Measurements from ENCODE around the gene ADAMTS6.

ADAMTS6 gene

DNA sequence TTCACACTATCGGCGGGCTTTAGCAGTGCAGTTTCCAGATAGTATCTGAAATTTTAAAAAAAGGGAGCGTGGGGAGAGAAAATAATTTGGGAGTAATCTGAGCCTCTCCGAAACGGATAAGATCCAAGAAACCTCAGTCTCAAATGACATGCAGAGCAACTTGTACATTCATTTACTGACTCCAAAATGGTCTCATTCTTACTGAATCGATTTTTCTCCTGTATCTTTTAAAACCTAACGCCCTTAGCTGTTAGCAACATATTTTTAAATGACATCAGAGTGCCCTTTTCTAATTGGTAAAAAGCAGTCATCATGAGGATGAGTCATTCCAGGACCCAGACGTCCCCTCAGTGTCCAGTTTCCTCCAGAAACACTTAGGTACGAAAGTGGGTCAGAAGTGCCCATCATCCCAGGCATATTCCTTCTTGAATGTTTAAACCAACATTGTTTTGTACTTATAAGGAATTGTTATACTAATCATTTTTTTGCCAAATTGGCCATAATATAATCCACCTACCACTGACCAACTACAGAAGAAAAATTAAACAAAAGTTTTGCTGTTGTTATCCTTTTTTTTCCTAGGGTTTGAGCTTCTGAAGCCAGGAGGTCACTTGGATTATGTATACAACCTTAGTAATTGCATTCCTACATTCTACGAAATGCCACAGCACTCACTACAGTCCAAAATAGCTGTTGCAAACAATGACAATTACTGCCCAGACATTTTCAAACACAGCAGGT is 354.4 kb downstream of the ADAMTS6 start:
- TF ChIP-seq, protein P1, sequence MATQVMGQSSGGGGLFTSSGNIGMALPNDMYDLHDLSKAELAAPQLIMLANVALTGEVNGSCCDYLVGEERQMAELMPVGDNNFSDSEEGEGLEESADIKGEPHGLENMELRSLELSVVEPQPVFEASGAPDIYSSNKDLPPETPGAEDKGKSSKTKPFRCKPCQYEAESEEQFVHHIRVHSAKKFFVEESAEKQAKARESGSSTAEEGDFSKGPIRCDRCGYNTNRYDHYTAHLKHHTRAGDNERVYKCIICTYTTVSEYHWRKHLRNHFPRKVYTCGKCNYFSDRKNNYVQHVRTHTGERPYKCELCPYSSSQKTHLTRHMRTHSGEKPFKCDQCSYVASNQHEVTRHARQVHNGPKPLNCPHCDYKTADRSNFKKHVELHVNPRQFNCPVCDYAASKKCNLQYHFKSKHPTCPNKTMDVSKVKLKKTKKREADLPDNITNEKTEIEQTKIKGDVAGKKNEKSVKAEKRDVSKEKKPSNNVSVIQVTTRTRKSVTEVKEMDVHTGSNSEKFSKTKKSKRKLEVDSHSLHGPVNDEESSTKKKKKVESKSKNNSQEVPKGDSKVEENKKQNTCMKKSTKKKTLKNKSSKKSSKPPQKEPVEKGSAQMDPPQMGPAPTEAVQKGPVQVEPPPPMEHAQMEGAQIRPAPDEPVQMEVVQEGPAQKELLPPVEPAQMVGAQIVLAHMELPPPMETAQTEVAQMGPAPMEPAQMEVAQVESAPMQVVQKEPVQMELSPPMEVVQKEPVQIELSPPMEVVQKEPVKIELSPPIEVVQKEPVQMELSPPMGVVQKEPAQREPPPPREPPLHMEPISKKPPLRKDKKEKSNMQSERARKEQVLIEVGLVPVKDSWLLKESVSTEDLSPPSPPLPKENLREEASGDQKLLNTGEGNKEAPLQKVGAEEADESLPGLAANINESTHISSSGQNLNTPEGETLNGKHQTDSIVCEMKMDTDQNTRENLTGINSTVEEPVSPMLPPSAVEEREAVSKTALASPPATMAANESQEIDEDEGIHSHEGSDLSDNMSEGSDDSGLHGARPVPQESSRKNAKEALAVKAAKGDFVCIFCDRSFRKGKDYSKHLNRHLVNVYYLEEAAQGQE (IDR thresholded peaks at IDR 0.05; ENCODE audit: low read depth): no peak
- TF ChIP-seq NFIC (IDR thresholded peaks at IDR 0.05): no peak
- no peak for TF ChIP-seq EGR1 (IDR thresholded peaks at IDR 0.05)
- no peak for TF ChIP-seq ZBTB7A (IDR thresholded peaks at IDR 0.05; ENCODE audit: low read depth)
- TF ChIP-seq TAF1 (IDR thresholded peaks at IDR 0.05; ENCODE audit: low read depth): no peak

- TF ChIP-seq EGR1 (IDR thresholded peaks at IDR 0.05) (no peak), NFIC (IDR thresholded peaks at IDR 0.05) (no peak), EP300 (IDR thresholded peaks at IDR 0.05; ENCODE audit: borderline replicate concordance) (no peak)
These were observed 355.1 kb downstream of the ADAMTS6 start for GRCh38 chr5:65126542-65127069.

DNA sequence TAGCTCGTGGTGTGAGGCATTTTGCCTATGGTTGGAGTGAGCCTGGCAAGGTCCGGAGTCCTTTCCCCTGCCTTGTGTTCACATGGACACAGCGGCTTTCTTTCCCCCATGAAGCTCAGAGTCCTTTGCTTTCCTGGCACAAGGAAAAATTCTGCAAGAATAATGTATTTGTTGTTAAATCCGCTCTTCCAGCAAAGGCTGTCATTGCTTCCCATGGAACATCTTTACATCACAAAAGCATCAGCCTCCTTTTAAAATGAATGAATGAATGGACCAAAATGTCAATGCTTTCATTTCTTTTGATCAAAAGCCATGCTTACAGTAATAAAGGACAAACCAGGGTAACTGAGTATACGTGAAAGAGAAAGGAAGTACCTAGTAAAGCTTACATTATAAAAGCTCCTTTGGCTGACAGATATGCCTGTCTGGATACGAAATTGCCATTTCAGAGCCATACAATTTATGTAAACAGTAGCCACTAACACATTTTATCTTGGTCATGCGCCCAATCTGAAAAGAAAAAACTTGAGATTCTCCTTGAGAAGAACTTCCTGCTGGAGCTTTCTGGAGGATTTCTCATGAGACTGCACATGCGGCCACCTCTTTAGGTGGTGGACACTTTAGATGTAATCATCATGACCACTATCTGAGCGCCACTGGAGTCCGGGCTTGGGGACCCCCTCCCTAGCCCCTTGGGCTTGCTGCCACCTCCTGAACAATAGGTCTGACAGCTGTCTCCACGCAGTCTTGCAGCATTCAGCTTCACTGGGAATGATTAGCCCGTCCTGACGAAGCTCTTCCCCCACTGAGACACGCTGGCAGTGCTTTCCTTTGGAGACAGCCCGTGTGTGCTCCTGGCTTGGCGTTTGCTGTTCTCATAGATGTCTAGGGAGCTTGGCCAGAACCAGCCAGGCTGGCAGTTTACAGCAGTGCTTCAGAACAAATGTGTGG is 355.9 kb downstream of the ADAMTS6 start:
- TF ChIP-seq TCF12 (IDR thresholded peaks at IDR 0.05; ENCODE audit: low read depth): no peak
- no peak for TF ChIP-seq YY1 (IDR thresholded peaks at IDR 0.05; ENCODE audit: low read depth)
- TF ChIP-seq RAD21 (IDR thresholded peaks at IDR 0.05; ENCODE audit: low read depth): no peak
- no peak for TF ChIP-seq TAF1 (IDR thresholded peaks at IDR 0.05; ENCODE audit: low read depth)
- TF ChIP-seq MAX (IDR thresholded peaks at IDR 0.05): no peak
- no peak for TF ChIP-seq CEBPB (IDR thresholded peaks at IDR 0.05)
- no peak for TF ChIP-seq TEAD4 (IDR thresholded peaks at IDR 0.05)
- TF ChIP-seq NFIC (IDR thresholded peaks at IDR 0.05): no peak
- no peak for TF ChIP-seq CREB1 (IDR thresholded peaks at IDR 0.05; ENCODE audit: low read depth)
- no peak for TF ChIP-seq EGR1 (IDR thresholded peaks at IDR 0.05)
- TF ChIP-seq, protein P1 (IDR thresholded peaks at IDR 0.05; ENCODE audit: low read depth): no peak

- TF ChIP-seq ZBTB7A (IDR thresholded peaks at IDR 0.05; ENCODE audit: low read depth) (no peak), EGR1 (IDR thresholded peaks at IDR 0.05) (no peak)
- TF ChIP-seq, protein P2, sequence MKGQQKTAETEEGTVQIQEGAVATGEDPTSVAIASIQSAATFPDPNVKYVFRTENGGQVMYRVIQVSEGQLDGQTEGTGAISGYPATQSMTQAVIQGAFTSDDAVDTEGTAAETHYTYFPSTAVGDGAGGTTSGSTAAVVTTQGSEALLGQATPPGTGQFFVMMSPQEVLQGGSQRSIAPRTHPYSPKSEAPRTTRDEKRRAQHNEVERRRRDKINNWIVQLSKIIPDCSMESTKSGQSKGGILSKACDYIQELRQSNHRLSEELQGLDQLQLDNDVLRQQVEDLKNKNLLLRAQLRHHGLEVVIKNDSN (IDR thresholded peaks at IDR 0.05): no peak
These were observed 359.8 kb downstream of the ADAMTS6 start for GRCh38 chr5:65121880-65122436.

GRCh38 chr5:65120371-65120967 is 361.3 kb downstream of the ADAMTS6 start:
- TF ChIP-seq TCF12 (IDR thresholded peaks at IDR 0.05; ENCODE audit: low read depth) (no peak), RAD21 (IDR thresholded peaks at IDR 0.05; ENCODE audit: low read depth) (no peak), MAX (IDR thresholded peaks at IDR 0.05) (no peak), NFIC (IDR thresholded peaks at IDR 0.05) (peak; percentile 54), TAF1 (IDR thresholded peaks at IDR 0.05; ENCODE audit: low read depth) (no peak)

DNA sequence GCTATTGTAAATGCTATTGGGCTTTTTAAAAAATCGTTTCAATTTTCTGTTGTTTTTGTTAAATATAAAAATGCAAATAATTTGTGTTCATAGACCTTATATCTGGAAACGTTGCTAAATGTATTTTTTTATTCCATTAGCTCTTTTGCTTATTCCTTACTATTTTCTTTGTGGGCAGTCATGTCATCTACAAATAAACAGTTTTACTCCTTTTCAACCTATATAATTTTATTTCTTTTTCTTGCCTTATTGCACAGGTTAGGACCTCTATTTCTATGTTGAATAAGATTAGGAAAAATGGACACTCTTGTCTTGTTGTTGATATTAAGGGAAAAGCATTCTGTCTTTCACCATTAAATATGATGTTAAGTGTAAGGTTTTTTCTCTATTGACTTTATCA is 364.2 kb downstream of the ADAMTS6 start:
- TF ChIP-seq CEBPB (IDR thresholded peaks at IDR 0.05) (no peak), TAF1 (IDR thresholded peaks at IDR 0.05; ENCODE audit: low read depth) (no peak), EP300 (IDR thresholded peaks at IDR 0.05; ENCODE audit: borderline replicate concordance) (no peak), TEAD4 (IDR thresholded peaks at IDR 0.05) (no peak), EGR1 (IDR thresholded peaks at IDR 0.05) (no peak), MAX (IDR thresholded peaks at IDR 0.05) (no peak), NFIC (IDR thresholded peaks at IDR 0.05) (no peak), YY1 (IDR thresholded peaks at IDR 0.05; ENCODE audit: low read depth) (no peak)
- TF ChIP-seq, protein P1 (IDR thresholded peaks at IDR 0.05; ENCODE audit: low read depth): no peak

All from Ishikawa (cell line).